Measurements from ENCODE around the gene ARHGEF3.
A peak's percentile ranks its signal among the peaks of the same experiment; 100 is the strongest.

Gene ARHGEF3

GRCh38 chr3:56684029-56684428 is 117.7 kb downstream of the ARHGEF3 start:
- H3K27ac ChIP-seq, result no peak overlapping the region
- TF ChIP-seq CTCF (IDR thresholded peaks at IDR 0.05), result no peak
- no peak for TF ChIP-seq ZFX (IDR thresholded peaks at IDR 0.05; ENCODE audit: borderline replicate concordance)

GRCh38 chr3:56683122-56683817 is 118.5 kb downstream of the ARHGEF3 start, which contains the start of gene TASOR:
TSS of gene TASOR (minus strand) at chr3:56683265. CDS start at chr3:56683006, 259 bp downstream.
- peak within 1 kb of the TSS; percentile 81 for H3K27ac ChIP-seq
- TF ChIP-seq ZFX (IDR thresholded peaks at IDR 0.05; ENCODE audit: borderline replicate concordance) (no peak), CTCF (IDR thresholded peaks at IDR 0.05) (no peak)

GRCh38 chr3:56682462-56683121 is 119.2 kb downstream of the ARHGEF3 start:
- TF ChIP-seq ZFX (IDR thresholded peaks at IDR 0.05; ENCODE audit: borderline replicate concordance) (no peak), CTCF (IDR thresholded peaks at IDR 0.05) (no peak)
- peak overlapping the region; percentile 81 for H3K27ac ChIP-seq

GRCh38 chr3:56681984-56682461 is 119.7 kb downstream of the ARHGEF3 start:
- TF ChIP-seq CTCF (IDR thresholded peaks at IDR 0.05), result no peak
- no peak for TF ChIP-seq ZFX (IDR thresholded peaks at IDR 0.05; ENCODE audit: borderline replicate concordance)
- peak overlapping the region; percentile 81 for H3K27ac ChIP-seq

GRCh38 chr3:56680054-56680580 is 121.6 kb downstream of the ARHGEF3 start:
- TF ChIP-seq ZFX (IDR thresholded peaks at IDR 0.05; ENCODE audit: borderline replicate concordance), result no peak
- no peak overlapping the region for H3K27ac ChIP-seq
